Measurements from ENCODE around the gene PDE6C.
A peak's percentile ranks its signal among the peaks of the same experiment; 100 is the strongest.

PDE6C gene

GRCh38 chr10:93595378-93596161 lies 16.8 kb upstream of the PDE6C start:
- DNase-seq: no peak

GRCh38 chr10:93596539-93596938 lies 15.8 kb upstream of the PDE6C start:
- no peak for DNase-seq

- DNase-seq: no peak
These were observed 15.2 kb upstream of the PDE6C start for GRCh38 chr10:93597075-93597599.

GRCh38 chr10:93598157-93598556 lies 14.2 kb upstream of the PDE6C start:
- DNase-seq: no peak

GRCh38 chr10:93599335-93599734 lies 13.0 kb upstream of the PDE6C start:
- DNase-seq: no peak

GRCh38 chr10:93599778-93600177 lies 12.6 kb upstream of the PDE6C start:
- DNase-seq: no peak

- no peak for DNase-seq
These were observed 11.7 kb upstream of the PDE6C start for GRCh38 chr10:93600446-93601145.

- no peak for DNase-seq
These were observed 11.1 kb upstream of the PDE6C start, which contains the start of gene RBP4 for GRCh38 chr10:93601146-93601773. Gene RBP4, minus strand, starts transcription at chr10:93601235. Its CDS starts 207 bp downstream, at chr10:93601028.

GRCh38 chr10:93601774-93602162 lies 10.6 kb upstream of the PDE6C start:
- no peak for DNase-seq

- no peak for DNase-seq
These were observed 9.3 kb upstream of the PDE6C start for GRCh38 chr10:93603023-93603422.

- DNase-seq: no peak
These were observed 8.2 kb upstream of the PDE6C start for GRCh38 chr10:93604146-93604545.

- no peak for DNase-seq
These were observed 3.9 kb upstream of the PDE6C start for GRCh38 chr10:93608421-93608820.

- DNase-seq: no peak
These were observed 789 bp downstream of the PDE6C start for GRCh38 chr10:93613126-93613525.

- DNase-seq: no peak
These were observed 1.9 kb downstream of the PDE6C start for GRCh38 chr10:93614101-93614825.

- DNase-seq: no peak
These were observed 3.4 kb downstream of the PDE6C start for GRCh38 chr10:93615576-93616235.

GRCh38 chr10:93620925-93621324 lies 8.6 kb downstream of the PDE6C start:
- no peak for DNase-seq

- no peak for DNase-seq
These were observed 10.6 kb downstream of the PDE6C start for GRCh38 chr10:93622942-93623341.

GRCh38 chr10:93628858-93629257 lies 16.5 kb downstream of the PDE6C start:
- no peak for DNase-seq

GRCh38 chr10:93629647-93630305 lies 17.4 kb downstream of the PDE6C start:
- DNase-seq: no peak

- peak; percentile 5 for DNase-seq
These were observed 18.6 kb downstream of the PDE6C start for GRCh38 chr10:93630625-93631557.

GRCh38 chr10:93639791-93640190 lies 27.5 kb downstream of the PDE6C start:
- DNase-seq: no peak

All from NCI-H345 (cell line).